ENCODE data around the gene NFKBIE. TPM values are rescaled to one million over a fixed set of nuclear protein-coding genes. Genes with fewer than 3 reads are reported as not detected.

The NFKBIE gene
- total RNA-seq, 1 experiment from 2014 or later, result 24.9 TPM

GRCh38 chr6:44285552-44286284 lies 20.4 kb upstream of the NFKBIE start:
- no peak for DNase-seq (ENCODE audit: low read depth, low spot score)
- in situ Hi-C loops (cut with HindIII; ENCODE audit: low pct_unique_long_range_greater_than_20kb, low sequenced_read_pairs), result no loop called here
- H3K36me3 ChIP-seq (ENCODE audit: control insufficient read depth, insufficient read depth, low read length), result no peaks in the 10 kb centered on the region
- ChIA-PET POLR2A (no interaction called here), CTCF (no interaction called here)
- no TSS peak for BruUV-seq (replicated peaks)
- H3K4me3 ChIP-seq (ENCODE audit: low read depth in 2 of 2, low read length in 2 of 2), result no peak overlapping the region
- no peaks in the 10 kb centered on the region for H3K4me1 ChIP-seq (ENCODE audit: control insufficient read depth, insufficient read depth, low read length)
- no peaks in the 10 kb centered on the region for H3K9me3 ChIP-seq (ENCODE audit: control insufficient read depth, insufficient read depth, low read depth, low read length)
- no peak for ATAC-seq
- peaks cover 23% of the 10 kb centered on the region; the same call in 1 of the 2 replicates for H3K27me3 ChIP-seq (ENCODE audit: control insufficient read depth, insufficient read depth, low read length)
- intact Hi-C loops (cut with micrococcal nuclease; ENCODE audit: unreplicated experiment), result loop anchor here (5.0 kb wide), 1 partner anchor 52 kb away; no protein-coding TSS in a partner anchor
- no peak overlapping the region for H3K27ac ChIP-seq (ENCODE audit: low read length)
- no peak for TF ChIP-seq SIN3A (IDR thresholded peaks at IDR 0.05; ENCODE audit: borderline replicate concordance, insufficient read depth, low read depth, low read length)
- TF ChIP-seq, protein P1, sequence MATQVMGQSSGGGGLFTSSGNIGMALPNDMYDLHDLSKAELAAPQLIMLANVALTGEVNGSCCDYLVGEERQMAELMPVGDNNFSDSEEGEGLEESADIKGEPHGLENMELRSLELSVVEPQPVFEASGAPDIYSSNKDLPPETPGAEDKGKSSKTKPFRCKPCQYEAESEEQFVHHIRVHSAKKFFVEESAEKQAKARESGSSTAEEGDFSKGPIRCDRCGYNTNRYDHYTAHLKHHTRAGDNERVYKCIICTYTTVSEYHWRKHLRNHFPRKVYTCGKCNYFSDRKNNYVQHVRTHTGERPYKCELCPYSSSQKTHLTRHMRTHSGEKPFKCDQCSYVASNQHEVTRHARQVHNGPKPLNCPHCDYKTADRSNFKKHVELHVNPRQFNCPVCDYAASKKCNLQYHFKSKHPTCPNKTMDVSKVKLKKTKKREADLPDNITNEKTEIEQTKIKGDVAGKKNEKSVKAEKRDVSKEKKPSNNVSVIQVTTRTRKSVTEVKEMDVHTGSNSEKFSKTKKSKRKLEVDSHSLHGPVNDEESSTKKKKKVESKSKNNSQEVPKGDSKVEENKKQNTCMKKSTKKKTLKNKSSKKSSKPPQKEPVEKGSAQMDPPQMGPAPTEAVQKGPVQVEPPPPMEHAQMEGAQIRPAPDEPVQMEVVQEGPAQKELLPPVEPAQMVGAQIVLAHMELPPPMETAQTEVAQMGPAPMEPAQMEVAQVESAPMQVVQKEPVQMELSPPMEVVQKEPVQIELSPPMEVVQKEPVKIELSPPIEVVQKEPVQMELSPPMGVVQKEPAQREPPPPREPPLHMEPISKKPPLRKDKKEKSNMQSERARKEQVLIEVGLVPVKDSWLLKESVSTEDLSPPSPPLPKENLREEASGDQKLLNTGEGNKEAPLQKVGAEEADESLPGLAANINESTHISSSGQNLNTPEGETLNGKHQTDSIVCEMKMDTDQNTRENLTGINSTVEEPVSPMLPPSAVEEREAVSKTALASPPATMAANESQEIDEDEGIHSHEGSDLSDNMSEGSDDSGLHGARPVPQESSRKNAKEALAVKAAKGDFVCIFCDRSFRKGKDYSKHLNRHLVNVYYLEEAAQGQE (IDR thresholded peaks at IDR 0.05; ENCODE audit: insufficient read depth in 1 of 2, low read depth in 2 of 2, low read length in 1 of 2), result peak; percentile 84 to 89

DNA sequence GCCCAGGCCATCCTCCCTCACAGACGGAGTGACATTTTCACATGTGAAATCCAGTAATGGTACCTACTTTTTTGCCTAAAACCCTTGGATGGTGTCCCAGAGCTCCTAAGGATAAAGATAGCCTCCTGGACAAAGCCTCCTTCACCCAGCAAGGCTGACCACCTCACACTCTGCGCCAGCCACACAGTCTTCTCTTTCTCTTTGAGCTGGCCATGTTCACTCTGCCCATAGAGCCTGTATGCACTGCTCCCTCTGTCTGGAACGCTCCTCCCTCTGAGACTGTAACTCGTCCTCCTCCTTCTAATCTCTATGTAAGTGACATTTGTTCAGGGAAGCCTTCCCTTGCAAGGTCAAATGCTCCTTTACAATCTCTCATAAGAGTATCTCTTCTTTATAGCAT lies 19.5 kb upstream of the NFKBIE start:
- Histone ChIP-seq H3K4me3 (ENCODE audit: low read depth in 2 of 2, low read length in 2 of 2) (no peak overlapping the region), H3K36me3 (ENCODE audit: control insufficient read depth, insufficient read depth, low read length) (no peaks in the 10 kb centered on the region), H3K4me1 (ENCODE audit: control insufficient read depth, insufficient read depth, low read length) (no peaks in the 10 kb centered on the region), H3K9me3 (ENCODE audit: control insufficient read depth, insufficient read depth, low read depth, low read length) (no peaks in the 10 kb centered on the region), H3K27me3 (ENCODE audit: control insufficient read depth, insufficient read depth, low read length) (peaks cover 26% of the 10 kb centered on the region; the same call in 1 of the 2 replicates), H3K27ac (ENCODE audit: low read length) (no peak overlapping the region)
- CTCF ChIA-PET, result no interaction called here
- POLR2A ChIA-PET, result no interaction called here
- intact Hi-C loops (cut with micrococcal nuclease; ENCODE audit: unreplicated experiment) (loop anchor here (5.0 kb wide), 1 partner anchor 52 kb away; no protein-coding TSS in a partner anchor), in situ Hi-C loops (cut with HindIII; ENCODE audit: low pct_unique_long_range_greater_than_20kb, low sequenced_read_pairs) (no loop called here)
- TF ChIP-seq SIN3A (IDR thresholded peaks at IDR 0.05; ENCODE audit: borderline replicate concordance, insufficient read depth, low read depth, low read length) (no peak), POLR2AphosphoS5 (IDR thresholded peaks at IDR 0.05; ENCODE audit: low read depth, low read length) (no peak), TCF7L2 (IDR thresholded peaks at IDR 0.05; ENCODE audit: low read depth, low read length) (no peak)
- TF ChIP-seq, protein P2, sequence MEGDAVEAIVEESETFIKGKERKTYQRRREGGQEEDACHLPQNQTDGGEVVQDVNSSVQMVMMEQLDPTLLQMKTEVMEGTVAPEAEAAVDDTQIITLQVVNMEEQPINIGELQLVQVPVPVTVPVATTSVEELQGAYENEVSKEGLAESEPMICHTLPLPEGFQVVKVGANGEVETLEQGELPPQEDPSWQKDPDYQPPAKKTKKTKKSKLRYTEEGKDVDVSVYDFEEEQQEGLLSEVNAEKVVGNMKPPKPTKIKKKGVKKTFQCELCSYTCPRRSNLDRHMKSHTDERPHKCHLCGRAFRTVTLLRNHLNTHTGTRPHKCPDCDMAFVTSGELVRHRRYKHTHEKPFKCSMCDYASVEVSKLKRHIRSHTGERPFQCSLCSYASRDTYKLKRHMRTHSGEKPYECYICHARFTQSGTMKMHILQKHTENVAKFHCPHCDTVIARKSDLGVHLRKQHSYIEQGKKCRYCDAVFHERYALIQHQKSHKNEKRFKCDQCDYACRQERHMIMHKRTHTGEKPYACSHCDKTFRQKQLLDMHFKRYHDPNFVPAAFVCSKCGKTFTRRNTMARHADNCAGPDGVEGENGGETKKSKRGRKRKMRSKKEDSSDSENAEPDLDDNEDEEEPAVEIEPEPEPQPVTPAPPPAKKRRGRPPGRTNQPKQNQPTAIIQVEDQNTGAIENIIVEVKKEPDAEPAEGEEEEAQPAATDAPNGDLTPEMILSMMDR (IDR thresholded peaks at IDR 0.05), result no peak
- TF ChIP-seq, protein P1 (IDR thresholded peaks at IDR 0.05; ENCODE audit: insufficient read depth in 1 of 2, low read depth in 2 of 2, low read length in 1 of 2), result no peak
- DNase-seq (ENCODE audit: low read depth, low spot score) (no peak), ATAC-seq (no peak)
- BruUV-seq (replicated peaks), result no TSS peak

All from Panc1 (cell line).